Heart left ventricle (tissue), 16 donors: ENCODE results near the gene LY6G6F. TPM values are rescaled to one million over a fixed set of nuclear protein-coding genes. Genes with fewer than 3 reads are reported as not detected.
A peak's percentile ranks its signal among the peaks of the same experiment; 100 is the strongest.

Source experiments
- ATAC-seq, 4 donors: fragments of 200-7000 bp; cut with Tn5 transposase; one replicate each; pipeline ENCODE4 v1.9.1; 2020 to 2022; ENCODE audit warnings: moderate library complexity in 4 of 4, mild to moderate bottlenecking in 3 of 4, moderate number of reproducible peaks in 1 of 4
- DNase-seq, 5 donors: peaks; one replicate each; pipeline ENCODE4 v3.0.0-alpha.2; 2020
- H3K27ac ChIP-seq, 12 donors: fragments of 200-600 bp; sonication (generic) in 4 of 12; one replicate each; pipeline versions ENCODE4 v1.5.0 to v1.8.0; 2016 to 2022; ENCODE audit warnings: mild to moderate bottlenecking in 2 of 12
- H3K27me3 ChIP-seq, 9 donors: fragments of 200-600 bp; sonication (generic) in 2 of 9; one replicate each; pipeline versions ENCODE4 v1.5.1 to v1.8.0; 2016 to 2022; ENCODE audit warnings: mild to moderate bottlenecking in 3 of 9
- H3K36me3 ChIP-seq, 9 donors: fragments of 200-600 bp; sonication (generic) in 2 of 9; one replicate each; pipeline versions ENCODE4 v1.5.0 to v1.8.0; 2018 to 2022; ENCODE audit warnings: mild to moderate bottlenecking in 2 of 9
- H3K4me1 ChIP-seq, 12 donors: fragments of 200-600 bp; sonication (generic) in 4 of 12; one replicate each; pipeline versions ENCODE4 v1.5.0 to v1.8.0; 2016 to 2022; ENCODE audit warnings: mild to moderate bottlenecking in 3 of 12
- H3K4me3 ChIP-seq, 12 donors: fragments of 200-600 bp; sonication (generic) in 4 of 12; one replicate each; pipeline versions ENCODE4 v1.5.0 to v1.8.0; 2017 to 2022; ENCODE audit warnings: mild to moderate bottlenecking in 9 of 12, moderate library complexity in 4 of 12
- H3K9me3 ChIP-seq, 12 donors: fragments of 200-600 bp; sonication (generic) in 4 of 12; one replicate each; pipeline versions ENCODE4 v1.5.0 to v1.8.0; 2016 to 2022; ENCODE audit warnings: mild to moderate bottlenecking in 1 of 12
- POLR2A ChIP-seq, 2 donors: fragments of 450-650 bp; IDR thresholded peaks; one replicate each; pipeline ENCODE4 v1.6.1; 2017; ENCODE audit warnings: antibody characterized with exemption in 2 of 2, mild to moderate bottlenecking in 2 of 2, moderate library complexity in 2 of 2
- WGBS, 4 donors: extraction: QIAGEN DNeasy Blood & Tissue Kit in 2 of 4; methylation state at CpG; one replicate each; pipeline versions ENCODE4 v1.1.5 to v1.1.7; 2013 to 2018; 5-methylcytosine and 5-hydroxymethylcytosine counted together
- intact Hi-C, 10 donors: fragments of 100-400 bp; cut with DNase I; formaldehyde crosslinking; loops; one replicate each; pipeline versions ENCODE4 v1.11.1 to v1.14.2; 2022
- polyA plus RNA-seq, 2 donors: library from polyadenylated mRNA; stranded (reverse); fragments of 200-250 nt; gene quantifications; one replicate each; pipeline ENCODE4 v1.2.3, GENCODE V29; 2013
- total RNA-seq, 9 donors: library from RNA; depleted of rRNA in 2 of 9; stranded (reverse); fragments of >200 nt in 2 of 9; fragmentation: NEBNext Ultra II Directional in 3 of 9; extraction: Animal tissue kit (Norgen Biotek cat#: 25700) in 3 of 9; gene quantifications; one replicate each; pipeline versions ENCODE4 v1.1.0 to v1.2.4, GENCODE V29; 2016 to 2023
- TF ChIP-seq, protein P1 (sequence below), 12 donors: fragments of 200-600 bp; sonication (generic) in 4 of 12; IDR thresholded peaks; one replicate each; pipeline versions ENCODE4 v1.5.0 to v1.8.0; 2018 to 2022; ENCODE audit warnings: antibody characterized with exemption in 12 of 12, mild to moderate bottlenecking in 5 of 12
- donor health status: ischemic (EF 13 %, LVEDD 7.1; RV severe dilation, severe dysfunction).
- donor health status: healthy with polysubstance abuse.
- donor health status: DM: no; HTN: yes; CAD: no.
- donor health status: DM: no; HTN: no; CAD: no.
- donor health status: ischemic (EF 25% LVEDD 6.9; RV normal size, moderate dysfunction).
- donor health status: ischemic (EF 25% LVEDD 5.7; RV mildly dilated, moderate dysfunction).
- donor health status: healthy.
- donor health status: DM: yes; HTN: yes; CAD: no.
- donor health status: ischemic (EF 35%, LVEDD 5.7; RV mildly dilated, moderate dysfunction).
- donor health status: nonischemic (EF 11% LVEDD 7.7; RV severe dilation, severe dysfunction).
- donor health status: DM: yes; HTN: yes; CAD: no.
- donor health status: PGD.
- donor health status: ischemic (EF 29% LVEDD 5.4; RV normal size, mild dysfunction).
- donor health status: nonischemic (EF 23%, LVEDD 6.1; RV moderate dilation, normal function).

LY6G6F gene
- total and polyA plus RNA-seq, 11 donors, result not detected

DNA sequence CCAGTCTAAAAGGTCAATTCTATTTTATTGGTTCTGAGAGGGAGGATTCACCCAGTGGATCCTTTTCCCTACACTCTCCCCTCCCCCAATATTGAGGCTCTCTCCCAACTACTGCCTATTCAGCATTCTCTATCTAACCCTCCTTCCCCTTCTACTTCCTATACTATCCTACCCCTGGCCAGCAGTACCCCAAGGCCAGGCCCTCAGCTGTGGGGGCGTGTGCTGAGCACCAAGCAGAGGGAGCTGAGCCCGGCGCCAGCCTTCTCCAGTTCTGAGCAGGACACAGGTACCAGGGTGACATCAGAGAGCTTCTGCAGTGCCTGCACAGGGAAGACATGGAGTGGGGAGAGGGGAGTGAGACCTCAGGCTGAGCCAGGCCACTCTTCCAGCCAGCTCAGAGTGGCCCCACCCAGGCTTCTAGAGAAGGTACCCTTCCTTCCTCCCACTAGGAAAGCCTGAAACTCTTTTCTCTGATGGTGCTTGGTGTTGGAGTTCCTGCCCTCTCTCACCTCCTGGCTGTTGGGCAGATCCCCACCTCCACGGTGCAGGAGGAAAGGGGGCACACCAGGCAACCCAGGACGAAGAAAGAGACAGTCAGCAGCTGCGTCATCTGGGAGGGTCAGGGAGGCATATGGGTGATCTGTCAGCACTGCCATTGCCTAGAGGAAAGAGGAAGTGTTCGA lies 20.5 kb downstream of the LY6G6F start:
- Histone ChIP-seq H3K27me3 (no peaks in the 10 kb centered on the region), H3K9me3 (no peaks in the 10 kb centered on the region), H3K36me3 (peaks cover 0 to 52% (median 39%) of the 10 kb centered on the region in 9 donors), H3K4me1 (peaks cover 0 to 61% (median 22%) of the 10 kb centered on the region in 12 donors), H3K27ac (peak overlapping the region in 8 of 12 donors; percentile 33 to 99 (median 97)), H3K4me3 (peak overlapping the region in 3 of 12 donors; percentile 67 to 79 (median 76))
- DNase-seq (peak in 4 of 5 donors; percentile 36 to 56 (median 47)), ATAC-seq (peak in 1 of 4 donors; percentile 7)
- intact Hi-C loops, result loop anchor here in 6 of 10 donors (5.0 kb wide), 4 partner anchors 35 to 105 kb away; partner anchors contain the start of genes LY6G5C (in 3 of the 6) and SAPCD1 (in 1 of the 6)
- TF ChIP-seq, protein P1, sequence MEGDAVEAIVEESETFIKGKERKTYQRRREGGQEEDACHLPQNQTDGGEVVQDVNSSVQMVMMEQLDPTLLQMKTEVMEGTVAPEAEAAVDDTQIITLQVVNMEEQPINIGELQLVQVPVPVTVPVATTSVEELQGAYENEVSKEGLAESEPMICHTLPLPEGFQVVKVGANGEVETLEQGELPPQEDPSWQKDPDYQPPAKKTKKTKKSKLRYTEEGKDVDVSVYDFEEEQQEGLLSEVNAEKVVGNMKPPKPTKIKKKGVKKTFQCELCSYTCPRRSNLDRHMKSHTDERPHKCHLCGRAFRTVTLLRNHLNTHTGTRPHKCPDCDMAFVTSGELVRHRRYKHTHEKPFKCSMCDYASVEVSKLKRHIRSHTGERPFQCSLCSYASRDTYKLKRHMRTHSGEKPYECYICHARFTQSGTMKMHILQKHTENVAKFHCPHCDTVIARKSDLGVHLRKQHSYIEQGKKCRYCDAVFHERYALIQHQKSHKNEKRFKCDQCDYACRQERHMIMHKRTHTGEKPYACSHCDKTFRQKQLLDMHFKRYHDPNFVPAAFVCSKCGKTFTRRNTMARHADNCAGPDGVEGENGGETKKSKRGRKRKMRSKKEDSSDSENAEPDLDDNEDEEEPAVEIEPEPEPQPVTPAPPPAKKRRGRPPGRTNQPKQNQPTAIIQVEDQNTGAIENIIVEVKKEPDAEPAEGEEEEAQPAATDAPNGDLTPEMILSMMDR (IDR thresholded peaks at IDR 0.05), result no peak
- TF ChIP-seq POLR2A (IDR thresholded peaks at IDR 0.05), result no peak
- 73 to 79% (median 75%) methylated on average over 7 of the region's 7 CpGs for WGBS, 4 donors

DNA sequence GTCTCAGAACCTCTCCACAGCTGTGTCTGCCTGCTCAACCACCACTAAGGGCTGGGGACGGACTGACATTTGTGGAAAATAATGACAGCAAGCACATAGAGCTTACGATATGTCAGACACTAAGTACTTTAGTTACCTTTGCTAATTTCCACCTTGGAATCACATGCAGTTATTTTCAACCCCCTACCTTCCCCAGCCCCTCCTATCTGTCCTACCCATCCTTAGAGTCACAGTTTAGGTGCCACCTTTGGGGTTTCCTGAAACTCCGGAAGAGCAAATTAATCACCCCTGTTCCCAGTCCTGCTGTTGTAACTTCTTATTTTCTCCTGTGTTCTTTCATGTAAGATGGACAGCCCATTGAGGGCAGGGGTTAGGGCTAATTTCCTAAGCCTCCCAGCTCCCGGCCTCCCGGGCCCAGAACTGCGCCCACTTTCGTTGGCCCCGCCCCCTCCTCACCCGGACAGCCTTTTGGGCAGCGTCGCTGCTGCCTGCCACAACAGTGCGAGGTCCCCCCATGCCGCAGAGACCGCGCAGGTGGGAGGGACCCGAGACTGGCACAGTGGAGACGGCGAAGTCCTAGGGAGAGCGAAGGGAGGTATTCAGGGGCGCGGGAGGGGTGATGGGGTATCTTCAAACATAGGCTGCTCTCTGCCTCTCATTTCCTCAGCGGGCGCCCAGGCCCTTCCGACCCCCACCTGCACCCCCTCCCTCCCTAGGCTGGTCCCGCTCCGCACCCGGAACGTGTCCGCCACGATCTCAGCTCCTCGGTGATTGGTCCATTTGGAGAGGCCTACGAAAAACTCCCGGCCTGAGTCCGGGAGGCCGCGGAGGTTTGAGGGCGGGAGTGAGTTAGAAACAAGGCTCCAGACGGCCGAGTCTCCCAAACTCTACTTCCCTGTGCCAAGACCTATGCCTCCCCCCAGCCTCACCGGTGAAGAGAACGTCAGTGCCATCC lies 21.3 kb downstream of the LY6G6F start:
- Histone ChIP-seq H3K27ac (peak overlapping the region in 11 of 12 donors; percentile 37 to 99 (median 97)), H3K27me3 (no peaks in the 10 kb centered on the region), H3K4me3 (peak overlapping the region in 11 of 12 donors; percentile 63 to 95 (median 77)), H3K36me3 (peaks cover 3 to 60% (median 48%) of the 10 kb centered on the region in 9 donors), H3K9me3 (no peaks in the 10 kb centered on the region), H3K4me1 (peaks cover 0 to 69% (median 23%) of the 10 kb centered on the region in 12 donors)
- TF ChIP-seq, protein P1 (IDR thresholded peaks at IDR 0.05), result no peak
- DNase-seq (peak in 1 of 5 donors; percentile 68), ATAC-seq (no peak)
- intact Hi-C loops, result loop anchor here in 7 of 10 donors (2.0 to 5.0 kb wide), 5 partner anchors 25 to 104 kb away; partner anchors contain the start of genes LY6G5C (in 3 of the 7), ABHD16A (in 2 of the 7) and SAPCD1 (in 1 of the 7)
- WGBS, 4 donors, result 70 to 82% (median 73%) methylated on average over 39 to 41 of the region's 41 CpGs

DNA sequence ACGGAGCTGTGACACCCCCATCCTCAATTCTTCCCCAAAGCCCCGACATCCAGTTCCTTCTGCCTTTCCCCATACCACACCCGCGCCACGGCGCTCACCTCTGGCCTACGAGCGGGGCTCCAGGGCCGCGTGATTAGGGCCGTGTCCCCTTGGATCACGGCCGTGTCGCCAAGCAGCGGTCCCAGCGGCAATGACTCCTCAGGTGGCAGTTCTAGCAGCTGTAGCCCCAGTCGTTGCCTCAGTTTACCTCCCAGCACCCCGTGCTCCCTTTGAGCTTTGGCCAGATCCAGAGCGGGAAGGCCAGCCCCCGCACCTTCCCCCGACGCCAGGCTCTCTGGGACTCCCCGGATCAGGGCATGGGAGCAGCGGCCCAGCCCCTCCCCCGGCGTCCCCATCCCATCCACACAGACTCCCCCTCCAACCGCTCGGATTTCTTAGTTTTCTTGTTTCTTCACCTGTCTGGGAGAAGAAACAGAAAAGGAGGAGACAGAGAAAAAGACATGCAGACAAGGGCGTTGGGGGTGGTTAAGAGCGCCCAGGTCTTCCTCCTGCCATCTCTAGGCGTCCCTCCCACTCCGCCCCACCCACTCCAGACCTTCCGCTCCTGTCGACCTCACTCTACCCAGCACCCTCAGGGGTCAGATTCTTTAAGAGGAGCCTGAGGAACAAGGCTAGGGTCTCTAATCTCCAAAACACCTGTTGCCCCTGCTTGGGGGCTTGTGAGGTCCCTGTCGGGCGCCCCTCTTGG lies 22.3 kb downstream of the LY6G6F start, which contains the start of gene DDAH2:
TSS of gene DDAH2 (minus strand) at position 533 of the 748 bp plus-strand sequence. CDS start at position 395, 138 bp downstream.
- TF ChIP-seq, protein P1 (IDR thresholded peaks at IDR 0.05), result peak in 5 of 12 donors; percentile 60 to 81 (median 65)
- TF ChIP-seq POLR2A (IDR thresholded peaks at IDR 0.05), result no peak
- no peaks in the 10 kb centered on the region for H3K9me3 ChIP-seq
- DNase-seq (peak in 2 of 5 donors; percentile 44 to 49), ATAC-seq (peak; percentile 26 to 47 (median 44))
- peak within 1 kb of the TSS; percentile 52 to 95 (median 76) for H3K4me3 ChIP-seq
- H3K4me1 ChIP-seq, result peaks cover 0 to 78% (median 27%) of the 10 kb centered on the region in 12 donors
- intact Hi-C loops, result loop anchor here in 7 of 10 donors (2.0 to 5.0 kb wide), 5 partner anchors 26 to 103 kb away; partner anchors contain the start of genes LY6G5C (in 3 of the 7), ABHD16A (in 2 of the 7) and SAPCD1 (in 1 of the 7)
- no peaks in the 10 kb centered on the region for H3K27me3 ChIP-seq
- 14 to 20% (median 17%) methylated on average over 35 to 36 of the region's 36 CpGs for WGBS, 4 donors
- peak within 1 kb of the TSS; percentile 70 to 99 (median 97) for H3K27ac ChIP-seq
- peaks cover 3 to 70% (median 57%) of the 10 kb centered on the region in 9 donors for H3K36me3 ChIP-seq
